KG1 (cell line): Measurements from ENCODE around the gene DDR2.

Source experiments
- DNase-seq: peaks from one replicate; lab custom pipeline; 2025; lab: John Stamatoyannopoulos, UW

Gene DDR2

DNA sequence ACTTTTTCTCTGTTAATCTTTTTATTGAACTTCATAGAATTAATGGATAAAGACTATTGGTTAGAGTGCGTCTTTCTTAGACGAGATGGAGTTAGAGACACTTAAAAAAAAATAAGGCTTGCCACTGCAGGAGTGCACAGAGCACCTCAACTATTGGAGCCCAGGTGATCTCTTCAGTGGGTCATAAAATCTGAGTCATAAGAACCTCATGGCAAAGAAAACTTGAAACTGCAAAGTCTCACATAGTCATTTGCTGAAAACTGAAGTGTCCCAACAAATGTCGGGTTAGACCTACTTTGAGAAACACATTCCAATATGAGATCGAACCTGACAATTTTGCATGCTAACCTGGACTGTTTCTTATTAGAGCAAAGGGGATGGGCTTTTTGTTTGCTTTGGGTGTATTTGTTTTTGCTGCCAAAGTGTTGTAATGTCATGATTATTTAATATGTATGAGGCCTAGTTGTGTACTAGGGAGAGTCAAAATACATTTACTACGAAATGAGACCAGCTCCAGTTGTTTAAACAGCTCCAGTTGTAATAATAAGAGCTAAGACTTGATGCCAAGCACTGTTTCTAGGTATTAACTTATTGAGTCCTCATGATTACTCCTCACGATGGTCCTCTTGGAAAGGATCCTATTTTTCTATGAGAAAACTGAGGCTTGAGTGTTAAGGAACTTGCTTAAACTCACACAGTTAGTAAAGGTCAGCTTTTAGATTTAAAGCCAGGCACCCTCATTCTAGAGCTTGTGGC lies 65.1 kb downstream of the DDR2 start:
- DNase-seq, result no peak

DNA sequence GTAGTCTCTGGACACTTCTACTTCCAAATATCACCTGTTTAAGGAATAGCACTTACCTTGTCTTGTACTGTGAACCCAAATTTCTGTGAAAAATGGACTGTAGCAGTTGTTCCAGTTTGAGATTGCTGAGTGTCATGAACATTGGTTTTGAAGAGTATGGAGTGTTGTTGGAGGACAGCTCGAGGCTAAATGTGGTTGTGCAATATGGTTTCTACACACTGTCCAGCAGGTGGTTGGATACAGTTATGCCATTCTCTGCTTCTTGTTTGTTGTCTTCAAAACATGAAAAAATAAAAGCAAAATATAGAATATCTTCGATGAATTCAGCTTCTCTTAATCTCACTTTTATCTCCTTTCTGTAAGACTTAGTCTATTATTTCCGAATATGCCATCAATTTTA lies 67.1 kb downstream of the DDR2 start:
- DNase-seq, result no peak

DNA sequence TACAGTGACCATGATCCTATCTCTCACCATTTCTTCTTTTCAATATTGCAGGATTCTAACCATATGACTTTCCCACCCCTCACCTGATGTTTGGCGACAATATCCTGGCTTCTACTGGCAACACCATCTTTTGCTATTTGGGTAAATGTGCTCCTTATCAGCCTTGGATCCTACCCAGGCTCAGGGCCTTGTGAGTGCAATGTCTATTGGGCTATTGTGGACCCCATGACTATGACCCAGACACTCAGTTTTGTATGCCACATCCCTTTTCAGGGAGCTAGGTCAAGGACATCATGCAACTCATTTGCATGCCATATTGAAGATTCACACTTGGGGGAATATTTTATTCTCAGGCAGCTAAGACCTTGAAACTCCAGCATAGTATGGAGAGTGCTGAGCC lies 67.9 kb downstream of the DDR2 start:
- DNase-seq, result no peak

DNA sequence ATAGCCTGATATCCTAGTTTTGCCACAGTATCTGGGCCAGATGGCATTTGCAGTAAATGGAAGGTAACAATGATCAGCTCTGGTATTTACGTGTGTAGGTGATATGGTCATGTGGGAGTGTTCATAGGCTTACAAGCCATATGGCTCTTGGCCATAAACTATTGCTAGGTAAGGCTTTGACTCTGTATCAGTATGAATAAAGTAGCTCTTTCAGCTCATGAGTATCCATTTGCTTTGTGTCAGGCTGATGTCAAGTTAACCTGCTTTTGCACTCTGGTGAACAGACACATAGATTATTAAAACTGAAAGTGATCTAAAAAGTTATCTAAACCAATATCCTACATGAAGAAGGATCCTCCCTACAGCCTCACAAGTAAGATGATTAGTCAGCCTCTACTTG lies 69.0 kb downstream of the DDR2 start:
- DNase-seq, result no peak

DNA sequence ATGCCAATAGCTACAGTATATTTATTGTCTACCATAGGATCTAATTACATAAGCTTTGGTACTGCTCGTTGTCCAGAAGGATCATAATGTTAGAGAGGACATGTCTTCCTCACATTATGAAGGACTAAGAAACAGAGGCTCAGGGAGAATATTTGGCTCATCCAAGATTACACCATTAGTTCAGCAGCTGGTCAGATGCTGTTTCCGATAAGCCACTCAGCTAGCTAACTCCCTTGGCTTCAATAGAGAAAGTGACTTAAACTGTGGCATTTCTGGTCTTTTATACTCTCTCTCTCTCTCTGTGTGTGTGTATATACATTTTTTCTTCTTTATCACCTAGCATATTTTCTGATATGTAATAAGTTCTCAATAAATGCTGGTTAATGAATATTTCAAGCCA lies 70.4 kb downstream of the DDR2 start:
- DNase-seq, result no peak

DNA sequence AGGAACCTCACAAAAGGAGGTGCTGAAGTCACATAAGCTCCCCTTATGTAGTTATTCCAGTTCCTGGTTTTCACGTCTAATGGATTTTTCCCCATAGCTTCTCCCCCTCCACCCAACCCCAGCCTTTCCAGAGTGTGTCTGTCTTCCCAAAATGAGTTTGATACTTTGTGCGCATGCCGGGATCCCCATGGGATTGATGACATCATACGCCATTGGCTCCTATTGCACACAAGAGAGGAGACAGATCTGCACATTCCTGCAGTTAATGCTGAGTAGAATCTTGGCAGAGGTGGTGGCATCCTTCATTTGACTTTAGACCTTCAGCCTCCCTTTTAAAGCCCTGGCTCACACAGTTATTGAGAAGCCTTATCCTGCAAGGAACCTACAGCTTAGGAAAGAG lies 71.4 kb downstream of the DDR2 start:
- no peak for DNase-seq

DNA sequence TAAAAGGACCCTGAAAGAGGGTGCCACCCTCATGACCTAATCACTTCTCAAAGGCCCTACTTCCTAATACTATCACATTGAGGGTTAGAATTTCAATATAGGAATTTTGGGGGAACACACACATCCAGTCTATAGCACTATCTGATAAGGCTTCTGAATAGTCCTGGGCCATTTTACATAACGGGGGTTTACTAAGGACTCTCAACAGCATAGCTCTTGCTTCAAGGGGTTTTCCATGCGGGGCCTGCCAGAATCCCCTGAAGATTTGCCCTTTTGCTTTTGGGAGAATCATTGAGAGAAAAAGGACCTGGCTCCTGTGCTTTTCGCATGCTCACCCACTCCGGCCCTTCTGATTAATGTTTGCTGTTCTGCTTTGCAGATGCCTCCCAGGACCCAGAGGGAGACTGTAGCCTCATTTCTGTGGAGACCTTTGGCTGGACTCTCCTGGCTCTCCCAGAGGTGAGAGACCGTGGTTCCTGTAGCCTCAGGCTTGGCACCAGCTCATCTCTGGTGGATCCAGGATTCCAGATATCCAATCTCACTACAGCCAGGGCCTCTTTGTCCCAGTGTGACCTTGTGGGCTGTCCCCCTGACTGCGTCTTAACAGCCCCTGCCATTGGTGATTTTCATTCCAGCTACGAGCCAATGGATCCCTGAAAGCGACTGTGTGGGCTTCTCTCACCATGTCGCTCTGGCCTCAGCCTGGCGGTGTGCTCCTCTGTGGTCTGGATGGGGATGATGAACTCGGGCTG lies 72.6 kb downstream of the DDR2 start:
- no peak for DNase-seq

DNA sequence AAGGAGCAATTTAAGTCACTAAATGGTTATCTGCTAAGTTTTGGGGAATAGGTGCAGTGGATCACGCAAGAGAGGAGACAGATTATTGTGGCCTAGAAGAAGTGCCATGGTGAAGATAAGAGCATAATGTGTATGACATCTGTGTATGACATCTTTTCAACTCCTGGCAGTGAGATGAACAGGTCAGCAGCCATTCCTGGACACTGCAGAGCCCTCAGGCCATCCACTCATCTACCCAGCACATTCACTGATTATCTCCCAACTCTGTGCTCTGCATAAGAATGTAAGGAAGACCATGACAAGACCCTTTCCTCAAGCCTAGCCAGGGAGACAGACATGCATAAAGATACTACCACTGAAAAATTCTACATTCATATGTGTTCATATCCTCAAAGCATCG lies 73.7 kb downstream of the DDR2 start:
- DNase-seq, result no peak

DNA sequence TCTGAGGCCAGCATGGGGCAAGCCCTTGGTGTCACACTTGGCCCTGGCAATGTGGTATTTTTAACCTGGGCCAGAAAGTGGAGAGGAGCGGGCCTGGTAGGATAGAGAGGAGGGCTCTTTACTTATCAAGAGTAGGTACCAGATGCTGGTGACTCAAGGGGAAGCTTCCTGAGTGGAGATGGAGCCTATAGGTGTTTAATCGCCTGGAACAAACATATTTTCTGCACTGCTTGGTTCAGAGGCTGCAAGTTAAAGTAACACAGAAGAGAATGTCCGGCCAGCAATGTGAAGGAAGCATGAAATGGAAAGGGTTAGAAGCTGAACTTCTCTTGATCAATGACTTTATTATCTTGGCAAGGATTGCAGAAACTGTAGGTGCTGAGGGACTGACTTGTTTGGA lies 74.3 kb downstream of the DDR2 start:
- no peak for DNase-seq

DNA sequence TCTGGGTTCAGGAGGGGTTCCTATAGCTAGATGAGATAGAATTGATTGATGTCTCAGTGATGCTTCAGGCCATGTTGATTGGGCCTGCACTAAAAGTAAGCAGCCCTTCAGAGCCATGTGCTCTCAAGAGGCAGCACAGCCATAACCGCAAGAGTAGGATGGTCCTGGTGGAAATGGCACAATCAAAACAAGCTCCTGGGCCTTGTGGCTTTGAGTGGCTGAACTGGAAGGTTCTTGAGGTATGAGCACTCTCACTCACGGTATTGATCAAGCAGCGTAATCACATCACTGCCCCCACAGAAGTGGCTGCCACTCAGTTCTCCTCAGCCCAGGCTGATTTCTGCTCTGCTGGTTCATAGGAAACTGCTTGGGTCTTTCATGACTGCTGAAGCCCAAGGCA lies 76.0 kb downstream of the DDR2 start:
- no peak for DNase-seq

DNA sequence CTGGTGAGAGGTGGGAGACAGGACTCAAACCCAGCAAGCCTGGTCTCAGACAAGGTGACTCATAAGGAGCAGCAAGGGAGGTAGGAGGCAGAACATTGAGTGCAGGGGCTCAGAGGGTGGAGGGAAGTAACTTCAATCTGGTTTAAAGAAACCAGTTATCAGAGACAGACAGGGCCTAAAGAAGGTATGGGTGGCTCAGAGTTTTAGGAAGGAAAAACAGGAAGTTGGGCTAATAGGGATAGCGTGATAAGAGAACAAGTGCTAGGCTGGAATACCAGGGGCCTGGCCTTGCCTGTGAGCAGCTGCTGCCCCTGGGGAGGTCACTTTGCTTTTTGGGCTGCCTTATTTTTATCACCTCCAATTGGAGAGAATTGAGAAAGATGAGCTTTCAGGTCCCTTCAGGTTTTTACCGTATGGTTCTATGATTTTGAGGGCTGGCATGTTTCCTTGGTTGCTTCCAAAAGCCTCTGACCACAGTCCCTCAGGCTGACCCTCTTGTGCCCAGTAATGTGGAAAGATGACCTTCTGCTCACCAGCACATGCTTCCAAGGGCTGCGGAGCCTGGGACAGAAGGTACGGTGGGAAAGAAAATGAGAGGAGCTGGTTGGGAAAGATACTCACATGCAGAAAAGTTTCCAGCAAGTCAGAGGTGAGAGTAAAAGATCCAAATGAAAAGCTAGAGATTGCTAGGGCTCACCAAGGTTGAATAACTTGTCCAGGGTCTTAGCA lies 77.0 kb downstream of the DDR2 start:
- no peak for DNase-seq

DNA sequence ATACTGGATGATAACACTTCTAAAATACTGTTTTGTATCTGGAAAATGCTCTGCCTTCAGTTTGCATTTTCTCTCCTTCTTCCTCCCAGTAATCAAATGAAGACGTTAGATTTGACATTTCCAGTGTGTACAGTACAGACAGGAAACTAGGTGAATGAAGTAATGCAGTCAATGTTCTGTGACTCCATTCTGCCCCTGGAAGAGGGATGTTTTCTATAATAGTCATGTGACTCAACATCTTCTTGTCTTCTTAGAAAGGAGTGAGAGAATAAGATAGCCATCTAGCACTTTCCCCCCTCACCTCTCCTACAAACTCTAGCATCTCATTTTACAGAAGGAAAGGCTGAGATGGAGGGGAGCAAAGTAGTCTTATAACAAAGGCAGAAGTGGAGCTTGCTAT lies 77.6 kb downstream of the DDR2 start:
- DNase-seq, result no peak

DNA sequence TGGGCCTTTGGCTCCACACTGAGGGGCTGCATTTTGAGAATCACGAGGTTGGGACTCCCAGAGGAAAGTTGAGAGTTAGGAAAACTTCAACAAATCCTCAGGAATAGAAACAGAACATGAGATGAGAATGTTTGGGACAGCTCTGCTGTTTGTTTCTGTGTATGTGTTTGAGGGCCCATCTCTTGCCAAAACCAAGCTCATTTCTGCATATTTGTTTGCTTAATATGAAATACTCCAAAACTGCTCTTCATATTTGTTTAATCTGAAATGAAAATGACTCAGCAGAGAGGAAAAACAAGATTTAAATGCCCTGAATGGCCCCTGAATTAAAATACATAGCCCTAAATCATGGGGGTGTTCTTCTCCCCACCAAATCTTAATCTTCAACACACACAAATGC lies 78.1 kb downstream of the DDR2 start:
- no peak for DNase-seq

DNA sequence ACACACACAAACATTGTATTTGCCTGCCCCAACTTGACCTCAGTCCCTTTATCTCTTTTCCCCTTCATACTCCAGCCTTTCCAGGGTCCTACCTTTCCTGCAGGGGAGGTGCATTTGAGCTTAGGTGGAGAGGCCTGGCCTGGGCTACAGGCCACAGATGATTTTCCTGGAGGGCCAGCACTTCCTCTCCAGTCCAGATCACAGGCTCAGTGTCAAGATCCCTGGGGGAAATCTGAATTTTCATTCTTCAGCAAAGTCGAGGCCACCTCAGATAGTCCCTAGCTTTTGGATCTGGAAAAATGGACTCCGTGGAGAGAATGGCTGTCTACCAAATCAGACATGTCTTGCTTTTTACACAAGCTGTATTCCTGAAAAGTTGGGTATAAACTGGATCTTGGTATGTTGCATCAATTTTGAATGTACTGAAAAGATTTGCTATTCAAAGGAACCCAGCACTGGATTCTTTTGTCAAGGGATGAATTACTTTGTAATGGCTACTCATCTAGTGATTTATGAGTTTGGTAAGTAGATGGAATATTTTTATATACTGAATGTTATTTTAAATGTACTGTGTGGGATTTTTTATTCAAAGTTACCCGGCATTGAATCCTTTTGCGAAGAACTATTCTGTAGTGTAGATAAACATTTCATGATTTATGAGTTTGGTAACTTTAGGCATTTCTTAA lies 78.7 kb downstream of the DDR2 start:
- no peak for DNase-seq

DNA sequence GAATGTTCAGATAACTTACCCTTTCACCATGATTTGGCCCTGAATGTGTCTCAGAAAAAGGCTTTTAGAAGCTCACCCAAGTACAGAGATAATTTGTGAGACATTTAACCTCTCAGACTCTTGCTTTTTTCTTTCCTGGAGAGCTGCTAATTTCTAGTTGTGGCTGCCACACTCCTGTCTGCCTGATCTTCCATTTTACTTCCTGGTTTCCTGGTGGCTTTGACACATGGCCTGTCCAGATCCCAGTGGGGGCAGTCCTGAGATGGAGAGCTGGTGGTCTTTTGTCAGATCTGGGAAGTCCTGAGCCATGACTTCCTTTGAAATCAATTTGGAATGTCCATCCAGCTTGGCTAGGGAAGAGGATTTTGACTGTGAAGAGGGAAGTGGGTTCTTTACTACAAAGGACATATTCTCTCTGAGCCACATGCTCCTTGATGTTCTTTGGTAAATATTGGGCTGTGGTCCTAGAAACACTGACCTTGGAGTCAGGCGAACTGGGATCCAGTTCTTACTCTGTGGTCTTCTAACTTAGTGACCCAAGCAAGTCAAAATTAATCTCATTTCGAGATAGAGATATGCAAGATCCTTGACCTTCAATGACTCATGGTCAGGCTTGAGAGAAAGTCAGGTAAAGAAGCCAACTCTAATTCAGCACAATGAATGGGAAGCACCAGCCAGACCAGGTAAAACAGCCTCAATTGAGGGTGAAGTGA lies 80.2 kb downstream of the DDR2 start:
- DNase-seq, result no peak

DNA sequence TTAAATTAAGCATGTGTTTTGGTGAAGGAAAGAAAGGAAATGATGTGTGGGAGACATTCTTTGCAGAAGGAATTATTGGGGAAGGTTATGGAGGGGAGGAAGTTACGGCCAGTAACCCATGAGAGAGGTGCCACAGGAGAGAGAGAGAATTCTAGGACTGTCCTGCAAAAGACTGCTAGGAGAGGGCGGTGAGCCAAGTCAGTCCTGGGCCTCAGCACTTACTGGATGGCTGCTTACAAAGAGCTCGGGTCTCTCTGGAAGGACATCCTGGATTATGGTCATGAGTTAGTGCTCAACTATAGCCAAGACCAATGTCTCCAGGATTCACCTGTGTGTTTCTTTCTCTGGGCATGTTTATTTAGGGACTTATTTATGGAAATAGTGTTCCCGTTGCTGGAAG lies 83.9 kb downstream of the DDR2 start:
- DNase-seq, result no peak

DNA sequence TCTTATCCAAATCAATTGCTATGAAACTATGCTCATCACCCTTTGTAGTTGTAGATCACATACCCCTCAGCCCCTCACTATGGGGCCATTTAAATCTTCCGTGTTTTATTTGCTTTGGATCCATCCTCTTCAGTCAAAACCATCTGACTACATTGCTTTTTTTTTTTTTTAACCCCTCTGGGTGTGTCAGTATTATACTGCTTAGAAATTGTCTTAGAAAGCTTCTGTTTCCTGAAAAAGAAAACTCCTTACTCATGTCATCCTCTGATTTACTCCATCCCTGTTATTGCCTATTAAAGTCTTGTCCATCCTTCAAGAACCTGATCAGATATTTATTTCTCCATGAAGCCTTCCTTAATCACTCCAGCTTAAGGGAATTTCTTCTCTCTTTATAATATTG lies 84.3 kb downstream of the DDR2 start:
- DNase-seq, result no peak

DNA sequence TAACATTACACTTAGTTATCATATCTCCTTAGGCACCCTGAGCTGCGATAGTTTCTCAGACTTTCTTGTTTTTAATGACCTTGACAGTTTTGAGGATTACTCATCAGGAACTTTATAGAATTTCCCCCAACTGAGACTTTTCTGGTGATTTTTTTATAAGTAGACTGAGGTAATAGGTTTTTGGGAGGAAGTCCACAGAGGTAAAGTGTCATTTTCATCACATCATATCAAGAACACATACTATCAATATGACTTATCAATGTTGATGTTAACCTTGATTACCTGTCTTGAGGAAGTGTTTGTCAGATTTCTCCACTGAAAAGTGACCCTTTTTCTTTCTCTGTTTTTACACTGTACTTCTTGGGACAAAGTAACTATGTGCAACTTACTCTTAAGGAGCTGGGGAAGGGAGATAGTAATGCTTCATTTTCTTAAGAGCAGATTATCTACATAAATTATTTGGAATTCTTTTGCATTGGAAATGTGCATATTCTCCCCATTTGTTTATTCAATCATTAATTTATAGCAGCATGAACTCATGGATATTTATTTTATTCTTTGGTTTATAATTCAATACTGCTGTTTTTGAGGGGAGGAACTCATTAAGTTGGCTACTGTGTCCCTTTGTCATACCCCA lies 85.4 kb downstream of the DDR2 start:
- no peak for DNase-seq

DNA sequence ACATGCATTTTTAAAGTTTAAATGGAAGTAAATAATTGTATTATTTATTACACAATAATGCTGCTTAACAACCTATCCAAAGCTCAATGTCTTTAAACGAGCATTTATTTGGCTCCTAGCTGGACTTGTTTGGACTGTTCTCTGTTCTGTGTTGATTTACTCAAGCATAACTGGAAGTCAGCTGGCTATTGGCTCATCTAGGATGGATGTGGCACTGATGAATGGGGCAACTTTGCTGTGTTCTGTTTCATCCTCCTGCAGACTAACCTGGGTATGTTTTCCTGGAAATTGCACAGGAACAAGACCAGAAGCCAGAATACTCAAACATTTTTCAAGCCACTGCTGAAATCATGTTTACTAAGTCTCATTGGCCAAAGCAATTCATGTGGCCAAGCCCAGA lies 87.4 kb downstream of the DDR2 start:
- DNase-seq, result no peak

DNA sequence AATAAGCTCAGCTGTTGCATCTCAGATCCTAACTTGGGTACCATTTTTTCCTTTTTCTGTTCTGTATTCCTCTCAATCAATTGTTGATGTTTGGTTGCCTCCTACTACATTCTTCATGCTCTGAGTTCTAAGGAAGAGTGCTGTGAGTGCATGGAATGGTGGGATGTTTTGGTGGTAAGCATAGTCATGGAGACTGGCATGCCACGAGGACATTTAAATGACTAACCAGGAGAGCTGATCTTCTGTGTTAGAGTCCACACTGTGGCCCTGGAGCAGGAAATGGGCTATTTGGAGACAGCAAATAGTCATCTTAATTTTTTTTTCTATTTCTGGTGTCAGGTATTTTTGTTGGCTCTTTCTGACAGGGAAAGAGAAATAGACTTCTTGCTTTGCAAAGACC lies 88.7 kb downstream of the DDR2 start:
- DNase-seq, result no peak

DNA sequence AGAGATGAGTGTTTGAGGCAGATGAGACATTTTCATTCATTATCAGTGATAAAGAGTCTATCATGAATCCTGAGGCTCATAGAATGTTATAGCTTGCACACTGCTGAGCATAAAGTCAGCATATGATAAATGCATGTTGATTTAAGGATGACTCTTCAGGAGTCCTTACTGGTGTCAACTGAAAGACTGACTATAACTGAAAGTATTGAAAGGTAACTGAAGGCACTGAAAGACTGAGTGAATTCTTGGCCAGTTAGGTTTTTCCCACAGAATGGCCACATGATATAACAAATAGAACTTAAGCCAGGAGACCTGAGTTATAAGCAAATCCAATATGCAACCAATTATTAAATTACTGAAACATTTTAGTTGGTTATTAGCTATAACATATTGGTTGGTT lies 89.2 kb downstream of the DDR2 start:
- DNase-seq, result no peak
